Breast epithelium (tissue), 3 donors: ENCODE measurements around the gene RHOT1.

Experiments used
- POLR2A ChIP-seq: fragments of 450-650 bp; IDR thresholded peaks from one replicate; pipeline ENCODE4 v1.6.1; 2016; ENCODE audit warnings: antibody characterized with exemption, mild to moderate bottlenecking, moderate library complexity
- POLR2AphosphoS5 ChIP-seq, 3 donors: sonication (generic); formaldehyde crosslinking; IDR thresholded peaks; one replicate each; pipeline ENCODE4 v1.6.1; 2017; ENCODE audit warnings: antibody characterized with exemption in 3 of 3
- TF ChIP-seq, protein P1 (sequence below), 3 donors: fragments of 450-650 bp; IDR thresholded peaks; one replicate each; pipeline ENCODE4 v1.5.1; 2016 to 2017; ENCODE audit warnings: antibody characterized with exemption in 3 of 3, mild to moderate bottlenecking in 3 of 3, moderate library complexity in 3 of 3

DNA sequence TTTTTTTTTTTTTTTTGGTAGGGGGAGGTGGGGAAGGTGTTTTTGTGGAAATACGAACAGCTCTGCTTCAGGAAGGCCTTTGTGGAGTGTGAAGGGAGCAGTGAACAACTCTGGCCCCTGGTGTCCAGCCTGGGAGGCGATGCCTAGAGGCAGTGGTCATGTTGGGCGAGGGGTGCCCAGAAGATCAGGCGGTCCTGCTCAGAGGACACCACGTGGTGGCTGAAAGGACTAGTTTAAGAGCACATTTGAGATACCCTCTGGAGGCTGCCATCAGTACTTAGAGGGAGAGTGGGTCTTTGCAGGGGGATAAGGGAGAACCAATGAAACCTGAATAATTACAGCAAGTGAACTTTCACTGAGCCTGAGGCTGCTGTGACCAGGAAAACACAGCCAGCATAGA, 40.1 kb upstream of the RHOT1 start:
- TF ChIP-seq POLR2AphosphoS5 (IDR thresholded peaks at IDR 0.05), result no peak
- no peak for TF ChIP-seq POLR2A
- TF ChIP-seq, protein P1, sequence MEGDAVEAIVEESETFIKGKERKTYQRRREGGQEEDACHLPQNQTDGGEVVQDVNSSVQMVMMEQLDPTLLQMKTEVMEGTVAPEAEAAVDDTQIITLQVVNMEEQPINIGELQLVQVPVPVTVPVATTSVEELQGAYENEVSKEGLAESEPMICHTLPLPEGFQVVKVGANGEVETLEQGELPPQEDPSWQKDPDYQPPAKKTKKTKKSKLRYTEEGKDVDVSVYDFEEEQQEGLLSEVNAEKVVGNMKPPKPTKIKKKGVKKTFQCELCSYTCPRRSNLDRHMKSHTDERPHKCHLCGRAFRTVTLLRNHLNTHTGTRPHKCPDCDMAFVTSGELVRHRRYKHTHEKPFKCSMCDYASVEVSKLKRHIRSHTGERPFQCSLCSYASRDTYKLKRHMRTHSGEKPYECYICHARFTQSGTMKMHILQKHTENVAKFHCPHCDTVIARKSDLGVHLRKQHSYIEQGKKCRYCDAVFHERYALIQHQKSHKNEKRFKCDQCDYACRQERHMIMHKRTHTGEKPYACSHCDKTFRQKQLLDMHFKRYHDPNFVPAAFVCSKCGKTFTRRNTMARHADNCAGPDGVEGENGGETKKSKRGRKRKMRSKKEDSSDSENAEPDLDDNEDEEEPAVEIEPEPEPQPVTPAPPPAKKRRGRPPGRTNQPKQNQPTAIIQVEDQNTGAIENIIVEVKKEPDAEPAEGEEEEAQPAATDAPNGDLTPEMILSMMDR (IDR thresholded peaks at IDR 0.05), result no peak
